Stomach (tissue), 9 donors: Measurements from ENCODE around the gene TUBB6. TPM values are rescaled to one million over a fixed set of nuclear protein-coding genes. Genes with fewer than 3 reads are reported as not detected.

Experiments
- DNase-seq, 2 donors: peaks; one replicate each; pipeline versions ENCODE4 v3.0.0 to v3.0.0-alpha.2; 2013 to 2019
- H3K27ac ChIP-seq, 5 donors: fragments of 200-600 bp in 4 of 5; sonication (generic) in 4 of 5; one replicate each; pipeline ENCODE4 v1.5.1; 2013 to 2019; ENCODE audit warnings: mild to moderate bottlenecking in 1 of 5, moderate library complexity in 1 of 5
- H3K27me3 ChIP-seq, 3 donors: fragments of 200-600 bp; sonication (generic); one replicate each; pipeline ENCODE4 v1.5.1; 2017 to 2019; ENCODE audit warnings: mixed run types in 1 of 3
- H3K36me3 ChIP-seq, 4 donors: fragments of 200-600 bp; sonication (generic); 1 replicate in 3 of 4; 2 replicates in 1 of 4; pipeline ENCODE4 v1.5.1; 2016 to 2019
- H3K4me1 ChIP-seq, 4 donors: fragments of 200-600 bp; sonication (generic); one replicate each; pipeline ENCODE4 v1.5.1; 2016 to 2019
- H3K4me3 ChIP-seq, 4 donors: fragments of 200-600 bp; sonication (generic) in 3 of 4; one replicate each; pipeline ENCODE4 v1.5.1; 2016 to 2019; ENCODE audit warnings: mild to moderate bottlenecking in 1 of 4
- H3K9me3 ChIP-seq, 4 donors: fragments of 200-600 bp; sonication (generic); one replicate each; pipeline ENCODE4 v1.5.1; 2016 to 2019
- EP300 ChIP-seq: sonication (generic); formaldehyde crosslinking; IDR thresholded peaks from one replicate; pipeline ENCODE4 v1.6.1; 2017; ENCODE audit warnings: antibody characterized with exemption
- POLR2A ChIP-seq, 4 donors: fragments of 450-650 bp; IDR thresholded peaks; one replicate each; pipeline ENCODE4 v1.6.1; 2016; ENCODE audit warnings: antibody characterized with exemption in 4 of 4, control low read depth in 2 of 4, mild to moderate bottlenecking in 1 of 4, moderate library complexity in 1 of 4
- POLR2AphosphoS5 ChIP-seq, 3 donors: sonication (generic); formaldehyde crosslinking; IDR thresholded peaks; one replicate each; pipeline ENCODE4 v1.6.1; 2016; ENCODE audit warnings: antibody characterized with exemption in 3 of 3
- WGBS, 5 donors: extraction: QIAGEN DNeasy Blood & Tissue Kit in 3 of 5; methylation state at CpG; one replicate each; pipeline versions ENCODE4 v1.1.5 to v1.1.7; 2013 to 2018; 5-methylcytosine and 5-hydroxymethylcytosine counted together
- intact Hi-C: fragments of 100-400 bp; cut with DNase I; formaldehyde crosslinking; loops from one replicate; pipeline ENCODE4 v1.15.1; 2023; ENCODE audit warnings: low total_unique reads
- polyA plus RNA-seq, 3 donors: library from polyadenylated mRNA; stranded (reverse); fragments of 200-250 nt; gene quantifications; one replicate each; pipeline ENCODE4 v1.2.3, GENCODE V29; 2013
- total RNA-seq, 5 donors: library from RNA; depleted of rRNA; stranded (reverse); fragments of >200 nt; gene quantifications; one replicate each; pipeline versions ENCODE4 v1.1.0 to v1.2.3, GENCODE V29; 2014 to 2016
- TF ChIP-seq, protein P1 (sequence below), 7 experiments: fragments of 450-650 bp in 4 of 7; fragments of 200-600 bp in 3 of 7; sonication (generic) in 3 of 7; IDR thresholded peaks; one replicate each; pipeline ENCODE4 v1.5.1; 2016 to 2019; ENCODE audit warnings: antibody characterized with exemption in 7 of 7, control low read depth in 2 of 7, mild to moderate bottlenecking in 1 of 7
- donor health status: healthy with polysubstance abuse.
- donor health status: Bipolar disorder and iron deficiency.
- donor health status: healthy.

TUBB6 gene
- total and polyA plus RNA-seq, 8 donors: 66.6 to 333 (median 174) TPM

DNA sequence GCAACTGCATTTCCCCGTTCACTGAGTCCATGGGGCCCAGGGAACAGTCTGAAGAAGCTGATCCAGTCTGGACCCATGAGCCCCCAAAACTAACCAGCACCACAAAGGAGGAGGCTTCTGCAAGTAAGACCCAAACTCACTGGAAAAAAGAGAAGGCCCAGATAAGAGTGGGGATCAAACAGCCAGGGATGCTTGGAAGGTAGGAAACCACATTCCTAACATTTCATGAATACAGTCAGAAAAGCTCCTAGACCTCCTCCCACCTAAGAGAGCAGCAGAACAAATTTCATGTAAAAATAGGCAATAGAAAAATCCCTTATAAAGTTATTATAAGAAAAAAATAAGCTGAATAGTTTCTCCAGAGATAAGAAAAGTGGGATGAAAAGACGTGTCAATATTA, 30.3 kb downstream of the TUBB6 start:
- no peak for DNase-seq
- peaks cover 0 to 40% (median 23%) of the 10 kb centered on the region in 4 donors for H3K4me1 ChIP-seq
- TF ChIP-seq POLR2AphosphoS5 (IDR thresholded peaks at IDR 0.05) (no peak), EP300 (no peak), POLR2A (IDR thresholded peaks at IDR 0.05) (no peak)
- no peak overlapping the region for H3K4me3 ChIP-seq
- H3K27me3 ChIP-seq: no peaks in the 10 kb centered on the region
- 81 to 90% (median 85%) methylated on average over 2 of the region's 2 CpGs for WGBS, 5 donors
- H3K9me3 ChIP-seq: no peaks in the 10 kb centered on the region
- H3K36me3 ChIP-seq: peaks cover 29 to 100% (median 97%) of the 10 kb centered on the region in 4 donors
- intact Hi-C loops: no loop called here
- H3K27ac ChIP-seq: no peak overlapping the region

DNA sequence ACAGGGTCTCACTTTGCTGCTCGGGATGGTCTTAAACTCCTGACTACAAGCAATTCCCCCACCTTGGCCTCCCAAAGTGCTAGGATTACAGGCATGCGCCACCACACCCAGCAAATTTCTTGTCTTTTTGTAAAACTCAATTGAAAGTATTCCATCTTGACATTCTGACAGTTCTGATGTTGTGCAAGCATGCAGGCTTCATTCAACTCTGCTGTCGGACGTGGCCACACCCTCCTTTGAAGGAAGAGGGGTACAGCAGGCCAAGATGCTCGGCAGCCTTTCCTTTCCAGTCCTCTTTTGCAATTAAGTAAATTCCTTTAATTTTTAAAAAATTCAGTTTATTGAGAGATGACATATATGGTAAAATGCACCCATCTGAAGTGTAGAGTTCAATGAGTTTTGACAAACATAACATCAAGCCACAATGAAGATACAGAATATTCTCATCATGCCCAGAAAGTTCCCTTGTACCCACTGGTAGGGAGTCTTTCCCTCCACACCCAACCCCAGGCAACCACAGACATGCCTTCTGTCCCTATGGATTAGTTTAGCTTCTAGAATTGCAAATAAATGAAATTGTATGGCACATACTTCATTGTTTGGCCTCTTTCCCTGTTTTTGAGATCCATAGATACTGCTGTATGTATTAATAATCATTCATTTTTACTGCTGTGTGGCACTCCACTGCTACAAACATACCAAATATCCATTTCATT, 33.1 kb downstream of the TUBB6 start:
- H3K36me3 ChIP-seq: peaks cover 32 to 100% (median 97%) of the 10 kb centered on the region in 4 donors
- H3K27ac ChIP-seq: no peak overlapping the region

DNA sequence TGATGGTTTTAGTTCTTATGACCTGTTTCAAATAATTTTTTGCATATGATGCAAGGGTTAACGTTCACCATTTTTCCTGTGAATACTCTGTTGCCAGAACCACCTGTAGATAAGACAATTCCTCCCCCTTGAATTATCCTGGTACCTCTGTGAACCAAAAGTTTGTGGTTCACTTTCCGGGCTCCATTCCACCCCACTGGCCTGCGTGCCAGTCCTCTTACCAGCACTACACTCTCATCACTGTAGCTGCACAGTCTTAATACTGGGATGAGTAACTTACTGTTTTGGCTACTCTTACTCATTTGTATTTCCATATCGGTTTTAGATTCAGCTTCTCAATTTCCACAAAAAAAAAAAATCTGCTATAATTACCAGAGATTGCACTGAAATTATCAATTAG, 34.6 kb downstream of the TUBB6 start:
- peaks cover 0 to 3% (median 1%) of the 10 kb centered on the region in 4 donors for H3K4me1 ChIP-seq
- 74 to 92% (median 84%) methylated on average over 4 of the region's 4 CpGs for WGBS, 5 donors
- H3K27me3 ChIP-seq: no peaks in the 10 kb centered on the region
- H3K36me3 ChIP-seq: peaks cover 42 to 100% (median 100%) of the 10 kb centered on the region in 4 donors
- no peak overlapping the region for H3K27ac ChIP-seq
- no peaks in the 10 kb centered on the region for H3K9me3 ChIP-seq
- TF ChIP-seq, protein P1, sequence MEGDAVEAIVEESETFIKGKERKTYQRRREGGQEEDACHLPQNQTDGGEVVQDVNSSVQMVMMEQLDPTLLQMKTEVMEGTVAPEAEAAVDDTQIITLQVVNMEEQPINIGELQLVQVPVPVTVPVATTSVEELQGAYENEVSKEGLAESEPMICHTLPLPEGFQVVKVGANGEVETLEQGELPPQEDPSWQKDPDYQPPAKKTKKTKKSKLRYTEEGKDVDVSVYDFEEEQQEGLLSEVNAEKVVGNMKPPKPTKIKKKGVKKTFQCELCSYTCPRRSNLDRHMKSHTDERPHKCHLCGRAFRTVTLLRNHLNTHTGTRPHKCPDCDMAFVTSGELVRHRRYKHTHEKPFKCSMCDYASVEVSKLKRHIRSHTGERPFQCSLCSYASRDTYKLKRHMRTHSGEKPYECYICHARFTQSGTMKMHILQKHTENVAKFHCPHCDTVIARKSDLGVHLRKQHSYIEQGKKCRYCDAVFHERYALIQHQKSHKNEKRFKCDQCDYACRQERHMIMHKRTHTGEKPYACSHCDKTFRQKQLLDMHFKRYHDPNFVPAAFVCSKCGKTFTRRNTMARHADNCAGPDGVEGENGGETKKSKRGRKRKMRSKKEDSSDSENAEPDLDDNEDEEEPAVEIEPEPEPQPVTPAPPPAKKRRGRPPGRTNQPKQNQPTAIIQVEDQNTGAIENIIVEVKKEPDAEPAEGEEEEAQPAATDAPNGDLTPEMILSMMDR (IDR thresholded peaks at IDR 0.05): no peak
- no peak for TF ChIP-seq POLR2AphosphoS5 (IDR thresholded peaks at IDR 0.05)
- TF ChIP-seq POLR2A (IDR thresholded peaks at IDR 0.05): no peak
- no peak for TF ChIP-seq EP300
- intact Hi-C loops: no loop called here
- no peak for DNase-seq
- H3K4me3 ChIP-seq: no peak overlapping the region

More for the DNA sequence above, 33.1 kb downstream of the TUBB6 start:
- TF ChIP-seq, protein P1 (IDR thresholded peaks at IDR 0.05): no peak
- TF ChIP-seq POLR2AphosphoS5 (IDR thresholded peaks at IDR 0.05): no peak
- TF ChIP-seq POLR2A (IDR thresholded peaks at IDR 0.05): no peak
- no peak for TF ChIP-seq EP300
- WGBS, 5 donors: 83 to 96% (median 92%) methylated on average over 5 of the region's 5 CpGs
- no peak for DNase-seq
- Histone ChIP-seq H3K27me3 (no peaks in the 10 kb centered on the region), H3K4me1 (peaks cover 0 to 18% (median 13%) of the 10 kb centered on the region in 4 donors), H3K9me3 (no peaks in the 10 kb centered on the region), H3K4me3 (no peak overlapping the region)
- intact Hi-C loops: no loop called here

DNA sequence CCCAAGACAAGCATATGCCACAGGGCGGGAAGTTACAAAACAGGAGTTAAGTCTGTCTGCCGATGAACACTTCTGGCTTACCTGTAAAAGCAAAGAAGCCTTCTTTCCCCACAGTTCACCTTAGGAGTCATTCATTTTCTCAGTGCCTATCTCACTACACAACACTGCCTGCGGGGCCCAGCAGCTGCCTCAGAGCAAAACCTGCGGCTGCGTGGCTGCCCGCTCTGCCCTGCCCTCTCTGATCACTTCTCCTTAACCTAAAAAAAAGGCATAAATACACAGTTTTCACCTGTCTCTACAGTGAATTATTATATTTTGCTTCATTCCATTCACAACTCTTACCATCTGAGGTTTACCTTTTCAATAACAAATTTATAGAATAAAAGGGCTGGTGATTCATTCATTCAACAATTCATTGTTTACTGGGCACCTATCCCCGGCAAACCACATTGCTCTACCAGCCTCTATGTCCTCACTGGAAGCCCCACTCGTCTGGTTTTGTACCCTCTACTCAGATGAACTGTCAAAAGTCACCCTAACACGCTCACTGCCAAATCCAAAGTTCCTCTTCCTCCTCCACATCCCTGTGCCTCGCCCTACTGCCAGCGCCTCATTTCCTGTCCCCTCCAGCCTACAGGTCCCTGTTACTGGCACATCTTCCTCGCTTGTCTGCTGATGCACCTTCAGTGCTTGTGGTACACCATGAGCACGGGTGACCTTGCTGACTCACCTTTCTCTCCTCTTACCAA, 37.6 kb downstream of the TUBB6 start:
- H3K4me1 ChIP-seq: peaks cover 0 to 10% (median 0%) of the 10 kb centered on the region in 4 donors
- no peak overlapping the region for H3K27ac ChIP-seq
- peaks cover 51 to 100% (median 100%) of the 10 kb centered on the region in 4 donors for H3K36me3 ChIP-seq
- H3K9me3 ChIP-seq: no peaks in the 10 kb centered on the region
- TF ChIP-seq EP300 (no peak), POLR2A (IDR thresholded peaks at IDR 0.05) (no peak), POLR2AphosphoS5 (IDR thresholded peaks at IDR 0.05) (no peak)
- TF ChIP-seq, protein P1 (IDR thresholded peaks at IDR 0.05): no peak
- WGBS, 5 donors: 80 to 90% (median 87%) methylated on average over 13 of the region's 13 CpGs
- intact Hi-C loops: no loop called here
- H3K4me3 ChIP-seq: no peak overlapping the region
- H3K27me3 ChIP-seq: no peaks in the 10 kb centered on the region
- DNase-seq: no peak
